SU-DHL-6 (cell line): ENCODE data around the gene EIF1AD.
A peak's percentile ranks its signal among the peaks of the same experiment; 100 is the strongest.
"Not testable (repeated sequence)": the region's sequence is repeated elsewhere in the genome, so short reads cannot be mapped to it uniquely, and the experiment has no call there.

ENCODE experiments used
- H2AFZ ChIP-seq: fragments of 200-600 bp; sonication (generic); 2 replicates; pipeline ENCODE4 v1.6.1; 2014; ENCODE audit warnings: low read depth, mild to moderate bottlenecking, moderate library complexity, mixed read lengths, antibody characterized with exemption, low read length; ENCODE audit not compliant: severe bottlenecking
- H3F3A ChIP-seq: fragments of 200-600 bp; shearing (Covaris generic); 2 replicates; pipeline ENCODE4 v1.6.0; 2016; ENCODE audit warnings: antibody characterized with exemption, mild to moderate bottlenecking; ENCODE audit not compliant: insufficient read depth
- H3K27ac ChIP-seq: fragments of 200-600 bp; sonication (generic); 2 replicates; pipeline ENCODE4 v1.5.1; 2016; ENCODE audit warnings: low read depth, mild to moderate bottlenecking, low read length, moderate library complexity, mixed read lengths
- H3K27me3 ChIP-seq: fragments of 200-600 bp; sonication (generic), shearing (Covaris generic); 2 replicates; pipeline ENCODE4 v1.6.0; 2014; ENCODE audit warnings: mild to moderate bottlenecking, low read length
- H3K36me3 ChIP-seq: fragments of 200-600 bp; sonication (generic); 2 replicates; pipeline ENCODE4 v1.6.1; 2014; ENCODE audit warnings: mild to moderate bottlenecking, low read length, mixed read lengths
- H3K4me2 ChIP-seq: fragments of 300-600, 200-600 bp; shearing (Covaris generic), sonication (generic); 2 replicates; pipeline ENCODE4 v1.6.0; 2014; ENCODE audit warnings: low read length, low read depth, mild to moderate bottlenecking; ENCODE audit not compliant: poor library complexity, severe bottlenecking
- H3K4me3 ChIP-seq: fragments of 200-600 bp; sonication (generic); 2 replicates; pipeline ENCODE4 v1.5.1; 2014; ENCODE audit warnings: antibody characterized with exemption, low read length, mild to moderate bottlenecking, mixed read lengths; ENCODE audit not compliant: insufficient read depth, poor library complexity, severe bottlenecking
- H3K79me2 ChIP-seq: fragments of 200-600 bp; sonication (generic); 2 replicates; pipeline ENCODE4 v1.6.1; 2014; ENCODE audit warnings: mild to moderate bottlenecking, low read length, moderate library complexity; ENCODE audit not compliant: insufficient read depth
- H3K9ac ChIP-seq: fragments of 200-600 bp; sonication (generic); 2 replicates; pipeline ENCODE4 v1.7.0; 2014; ENCODE audit warnings: mild to moderate bottlenecking, low read length
- H3K9me2 ChIP-seq: fragments of 200-600 bp; sonication (generic); replicated peaks from 2 replicates; pipeline ENCODE4 v1.6.1; 2014; ENCODE audit warnings: low read length; ENCODE audit not compliant: insufficient read depth
- H3K9me3 ChIP-seq: fragments of 200-600 bp; sonication (generic); 2 replicates; pipeline ENCODE4 v1.6.1; 2014; ENCODE audit warnings: low read length, mixed read lengths; ENCODE audit not compliant: insufficient read depth
- H4K20me1 ChIP-seq: fragments of 200-600 bp; sonication (generic); 2 replicates; pipeline ENCODE4 v1.6.1; 2014; ENCODE audit warnings: low read depth, mild to moderate bottlenecking, antibody characterized with exemption, low read length, moderate library complexity, mixed read lengths
- EZH2phosphoT487 ChIP-seq: fragments of 200-600 bp; sonication (generic), shearing (Covaris generic); conservative IDR thresholded peaks from 2 replicates; pipeline ENCODE4 v1.6.1; 2018; ENCODE audit warnings: mild to moderate bottlenecking, antibody characterized with exemption, low read length, moderate library complexity, mixed read lengths
- TF ChIP-seq, protein P1 (sequence below): fragments of 200-600 bp; sonication (generic); IDR thresholded peaks from one replicate; pipeline ENCODE4 v1.5.1; 2017; ENCODE audit warnings: antibody characterized with exemption, mild to moderate bottlenecking, low read length, moderate library complexity; ENCODE audit not compliant: insufficient read depth, poor library complexity, severe bottlenecking

EIF1AD gene

DNA sequence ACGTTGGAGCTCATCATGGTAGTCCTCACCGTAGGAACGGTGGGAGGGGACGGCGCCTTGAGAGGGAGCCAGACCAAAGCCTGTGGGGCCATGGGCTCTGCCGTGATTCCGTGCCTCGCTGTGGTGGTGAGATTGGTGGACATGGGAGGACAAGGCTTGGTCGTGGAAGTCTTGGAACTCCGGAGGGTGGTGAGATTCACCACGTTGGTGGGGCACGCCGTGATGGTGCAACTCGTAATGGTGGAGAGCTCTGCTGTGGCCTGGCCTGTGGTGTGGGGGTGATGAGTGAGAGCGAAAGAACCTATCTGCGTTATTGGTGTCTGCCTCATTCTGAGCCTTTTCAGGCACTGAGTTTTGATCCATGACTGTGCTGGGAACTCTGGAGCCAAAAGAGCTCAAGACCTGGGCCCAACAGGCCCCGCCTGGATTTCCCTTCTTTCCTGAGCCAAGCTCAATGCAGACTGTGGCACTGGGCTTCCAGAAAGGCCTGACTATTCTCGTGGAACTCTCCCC lies 24.1 kb upstream of the EIF1AD start, which contains the start of gene CATSPER1:
Gene CATSPER1, minus strand, starts transcription at position 463 of the 513 bp plus-strand sequence. Its CDS starts 100 bp downstream, at position 363.
- Histone ChIP-seq H3K36me3 (no peaks in the 10 kb centered on the region), H3F3A (no peaks in the 10 kb centered on the region), H2AFZ (no peak within 1 kb of the TSS), H3K4me2 (no peak within 1 kb of the TSS), H4K20me1 (no peaks in the 10 kb centered on the region), H3K9me2 (no peaks in the 10 kb centered on the region), H3K9ac (no peak within 1 kb of the TSS), H3K79me2 (no peaks in the 10 kb centered on the region), H3K27me3 (no peaks in the 10 kb centered on the region), H3K27ac (no peak within 1 kb of the TSS), H3K9me3 (no peaks in the 10 kb centered on the region), H3K4me3 (no peak within 1 kb of the TSS)
- TF ChIP-seq, protein P1, sequence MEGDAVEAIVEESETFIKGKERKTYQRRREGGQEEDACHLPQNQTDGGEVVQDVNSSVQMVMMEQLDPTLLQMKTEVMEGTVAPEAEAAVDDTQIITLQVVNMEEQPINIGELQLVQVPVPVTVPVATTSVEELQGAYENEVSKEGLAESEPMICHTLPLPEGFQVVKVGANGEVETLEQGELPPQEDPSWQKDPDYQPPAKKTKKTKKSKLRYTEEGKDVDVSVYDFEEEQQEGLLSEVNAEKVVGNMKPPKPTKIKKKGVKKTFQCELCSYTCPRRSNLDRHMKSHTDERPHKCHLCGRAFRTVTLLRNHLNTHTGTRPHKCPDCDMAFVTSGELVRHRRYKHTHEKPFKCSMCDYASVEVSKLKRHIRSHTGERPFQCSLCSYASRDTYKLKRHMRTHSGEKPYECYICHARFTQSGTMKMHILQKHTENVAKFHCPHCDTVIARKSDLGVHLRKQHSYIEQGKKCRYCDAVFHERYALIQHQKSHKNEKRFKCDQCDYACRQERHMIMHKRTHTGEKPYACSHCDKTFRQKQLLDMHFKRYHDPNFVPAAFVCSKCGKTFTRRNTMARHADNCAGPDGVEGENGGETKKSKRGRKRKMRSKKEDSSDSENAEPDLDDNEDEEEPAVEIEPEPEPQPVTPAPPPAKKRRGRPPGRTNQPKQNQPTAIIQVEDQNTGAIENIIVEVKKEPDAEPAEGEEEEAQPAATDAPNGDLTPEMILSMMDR: no peak
- TF ChIP-seq EZH2phosphoT487: no peak

DNA sequence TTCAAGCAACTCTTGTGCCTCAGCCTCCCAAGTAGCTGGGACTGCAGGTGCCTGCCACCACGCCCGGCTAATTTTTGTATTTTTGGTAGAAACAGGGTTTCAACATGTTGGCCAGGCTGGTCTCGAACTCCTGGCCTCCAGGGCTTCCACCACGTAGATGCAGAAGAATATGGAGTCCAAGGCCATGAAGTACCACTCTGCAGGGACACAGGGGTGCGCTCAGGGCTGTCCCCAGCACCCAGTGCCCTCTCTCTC lies 21.2 kb upstream of the EIF1AD start:
- not testable (repeated sequence) for H3K36me3 ChIP-seq

DNA sequence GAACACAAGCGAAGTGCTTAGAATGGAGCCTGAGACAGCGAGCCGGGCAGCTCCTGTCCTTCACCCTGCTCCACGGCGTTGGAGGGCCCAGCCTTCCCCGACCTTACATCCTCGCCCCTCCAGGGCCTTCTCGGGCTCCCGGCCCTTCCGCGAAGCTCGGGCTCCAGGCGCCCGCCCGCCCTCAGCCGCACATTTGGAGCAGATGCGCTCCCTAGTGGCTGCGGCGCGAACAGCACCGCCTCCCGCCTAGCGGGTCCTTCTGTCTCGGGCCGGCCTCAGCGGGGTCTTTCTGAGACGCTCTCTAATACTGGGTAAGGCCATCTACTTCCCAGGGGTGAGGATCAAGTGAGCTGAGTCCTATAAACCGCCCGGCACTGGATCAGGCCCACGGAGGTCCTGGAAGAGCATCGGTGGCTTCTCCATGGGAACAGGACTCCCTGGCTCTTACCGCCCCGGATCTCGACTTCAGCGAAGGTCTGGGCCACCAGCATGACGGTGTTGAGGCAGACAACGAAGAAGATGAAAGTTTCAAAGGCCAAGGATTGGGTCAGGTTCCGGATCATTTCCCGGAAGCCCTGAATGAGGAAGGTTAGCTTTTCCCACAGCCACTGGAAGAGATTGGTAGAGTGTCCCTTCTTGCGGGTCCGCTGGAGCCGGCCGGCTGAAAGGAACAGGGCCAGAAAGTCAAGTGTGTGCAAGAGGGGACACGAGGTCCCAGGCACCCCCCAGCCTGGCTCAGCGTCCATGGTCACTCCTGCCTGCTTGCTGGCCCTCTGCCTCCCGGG lies 20.6 kb upstream of the EIF1AD start:
- Histone ChIP-seq H3K79me2 (no peaks in the 10 kb centered on the region), H4K20me1 (no peaks in the 10 kb centered on the region), H3K4me3 (no peak overlapping the region), H3F3A (no peaks in the 10 kb centered on the region), H3K9me3 (no peaks in the 10 kb centered on the region), H3K27ac (no peak overlapping the region), H3K27me3 (no peaks in the 10 kb centered on the region), H3K9me2 (no peaks in the 10 kb centered on the region), H2AFZ (no peak overlapping the region), H3K4me2 (no peak overlapping the region), H3K36me3 (no peaks in the 10 kb centered on the region), H3K9ac (no peak overlapping the region)
- TF ChIP-seq, protein P1: peak; percentile 86
- no peak for TF ChIP-seq EZH2phosphoT487

More for the DNA sequence above, 21.2 kb upstream of the EIF1AD start:
- H3F3A ChIP-seq, H3K9ac ChIP-seq, H2AFZ ChIP-seq, H3K9me2 ChIP-seq, H3K27me3 ChIP-seq, H3K79me2 ChIP-seq, H3K27ac ChIP-seq, H3K9me3 ChIP-seq, H3K4me2 ChIP-seq, H4K20me1 ChIP-seq, H3K4me3 ChIP-seq: not testable (repeated sequence)

DNA sequence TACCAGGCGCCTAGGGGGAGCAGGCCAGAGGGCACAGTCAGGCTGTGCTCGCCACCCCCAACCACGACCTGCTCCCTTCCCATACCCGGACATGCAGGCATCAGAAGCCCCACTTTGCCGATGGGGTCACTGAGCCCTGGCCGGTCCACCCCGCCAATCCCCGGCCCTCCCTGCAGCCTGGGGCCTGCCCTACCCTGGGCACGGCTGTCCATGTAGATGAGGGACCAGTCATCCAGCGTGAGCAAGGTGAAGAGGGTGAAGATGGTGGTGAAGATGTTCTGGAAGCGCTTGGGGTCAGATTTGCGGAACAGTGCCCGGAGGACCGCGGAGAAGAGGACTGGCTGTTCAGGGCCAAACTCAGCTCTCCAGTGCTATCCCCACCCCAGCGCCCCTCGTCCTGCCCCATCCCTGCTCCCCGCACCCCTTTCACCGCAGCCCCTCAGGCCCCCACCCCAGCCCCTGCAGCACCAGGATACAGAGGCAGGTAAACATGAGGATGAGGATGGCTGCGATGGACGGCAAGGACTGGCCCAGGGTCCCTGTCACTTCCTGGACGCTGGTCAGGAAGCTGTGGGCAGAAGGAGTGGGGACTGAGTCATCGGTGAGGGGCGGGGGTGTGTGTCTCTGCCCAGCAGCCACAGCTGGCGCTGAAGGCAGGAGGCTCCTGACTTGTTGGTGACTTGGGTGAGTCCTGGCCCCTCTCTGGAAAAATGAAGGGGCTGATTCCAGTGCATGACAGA lies 18.8 kb upstream of the EIF1AD start:
- no peaks in the 10 kb centered on the region for H3K27me3 ChIP-seq
- no peak overlapping the region for H3K4me2 ChIP-seq
- no peak for TF ChIP-seq EZH2phosphoT487
- TF ChIP-seq, protein P1: no peak
- no peaks in the 10 kb centered on the region for H3K9me2 ChIP-seq
- no peak overlapping the region for H3K4me3 ChIP-seq
- H3F3A ChIP-seq: no peaks in the 10 kb centered on the region
- H3K36me3 ChIP-seq: no peaks in the 10 kb centered on the region
- no peaks in the 10 kb centered on the region for H4K20me1 ChIP-seq
- no peaks in the 10 kb centered on the region for H3K9me3 ChIP-seq
- H2AFZ ChIP-seq: no peak overlapping the region
- no peak overlapping the region for H3K27ac ChIP-seq
- H3K79me2 ChIP-seq: no peaks in the 10 kb centered on the region
- no peak overlapping the region for H3K9ac ChIP-seq
